ENCODE data around the gene PID1.

Gene PID1

DNA sequence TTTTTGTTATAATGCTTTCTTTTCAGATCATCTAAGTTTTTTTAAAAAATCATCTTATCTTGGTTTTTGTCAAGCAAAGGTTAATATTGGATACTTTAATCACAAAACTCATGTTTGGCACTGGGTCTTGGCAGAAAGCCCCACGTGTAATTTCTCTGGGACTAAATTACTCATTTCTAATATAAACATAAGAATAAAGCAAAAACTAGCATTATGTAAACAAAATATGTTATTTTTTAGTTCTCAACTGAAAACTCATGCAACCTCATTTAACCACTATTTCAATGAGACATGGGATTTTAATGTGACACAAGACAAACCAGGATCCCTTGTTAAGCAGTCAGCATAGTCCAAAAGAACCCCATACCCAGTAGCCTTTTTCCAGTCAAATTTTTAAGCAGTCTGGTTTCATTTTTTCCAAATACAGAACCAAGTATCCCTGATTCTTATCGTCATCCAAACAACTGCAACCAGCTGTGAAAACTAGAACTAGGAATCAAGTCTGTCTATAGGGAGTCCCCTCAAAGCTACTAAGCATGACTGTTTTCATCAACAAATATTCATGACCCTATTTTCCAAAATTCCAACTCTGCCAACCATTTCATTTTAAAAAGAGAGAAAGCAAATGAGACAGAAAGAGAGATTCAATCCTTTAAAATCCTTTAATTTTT lies 27.1 kb downstream of the PID1 start:
- TF ChIP-seq CTCF (IDR thresholded peaks at IDR 0.05; ENCODE audit: low read depth, low read length, missing control alignments), result no peak

GRCh38 chr2:229240984-229241491 lies 30.0 kb downstream of the PID1 start:
- in situ Hi-C loops (cut with HindIII; ENCODE audit: low sequenced_read_pairs), result no loop called here
- no peak for DNase-seq (ENCODE audit: low read depth)
- no peak overlapping the region for H3K4me3 ChIP-seq (ENCODE audit: low read depth, low read length)
- no peak for TF ChIP-seq CTCF (IDR thresholded peaks at IDR 0.05; ENCODE audit: low read depth, low read length, missing control alignments)

More for the DNA sequence above, 27.1 kb downstream of the PID1 start:
- in situ Hi-C loops (cut with HindIII; ENCODE audit: low sequenced_read_pairs), result no loop called here
- H3K4me3 ChIP-seq (ENCODE audit: low read depth, low read length), result no peak overlapping the region
- no peak for DNase-seq (ENCODE audit: low read depth)

DNA sequence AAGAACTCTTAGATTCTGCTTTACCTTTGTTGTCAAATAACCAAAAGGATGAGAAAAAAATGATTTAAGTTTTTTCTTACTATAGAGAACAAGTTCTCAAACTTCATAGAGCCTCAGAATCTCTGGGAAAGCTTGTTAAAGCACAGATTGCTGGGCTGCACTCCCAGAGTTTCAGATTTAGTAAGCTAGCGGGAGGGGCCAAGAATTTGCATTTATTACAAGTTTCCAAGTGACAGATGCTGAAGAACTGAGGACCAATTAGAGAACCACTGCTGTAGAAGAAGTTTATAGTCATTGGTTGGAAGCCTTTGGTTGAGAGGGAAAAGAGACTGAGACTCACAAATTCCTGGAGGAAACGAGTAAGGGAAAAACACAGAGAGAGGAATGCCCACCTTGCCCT lies 32.1 kb downstream of the PID1 start:
- TF ChIP-seq CTCF (IDR thresholded peaks at IDR 0.05; ENCODE audit: low read depth, low read length, missing control alignments), result no peak
- in situ Hi-C loops (cut with HindIII; ENCODE audit: low sequenced_read_pairs), result no loop called here
- no peak for DNase-seq (ENCODE audit: low read depth)
- no peak overlapping the region for H3K4me3 ChIP-seq (ENCODE audit: low read depth, low read length)

DNA sequence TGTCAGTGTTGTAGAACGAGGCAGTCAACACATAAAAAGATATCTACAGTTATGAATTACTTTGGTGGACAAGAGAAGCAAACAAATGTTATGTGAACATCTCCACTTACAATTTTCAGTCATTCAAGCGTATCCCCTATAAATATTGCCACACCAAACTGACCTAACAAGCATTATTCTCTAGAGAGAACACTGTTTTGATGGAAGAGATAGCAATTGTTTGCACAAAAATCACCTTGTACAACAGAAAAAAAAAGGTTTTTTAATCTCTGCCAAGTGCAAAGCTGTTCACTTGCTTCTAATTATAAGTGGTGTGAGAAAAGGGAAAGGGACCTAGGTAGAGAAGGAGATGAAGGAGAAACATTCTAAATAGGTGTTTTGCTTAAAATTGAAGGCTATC lies 33.8 kb downstream of the PID1 start:
- in situ Hi-C loops (cut with HindIII; ENCODE audit: low sequenced_read_pairs), result no loop called here
- DNase-seq (ENCODE audit: low read depth), result no peak
- no peak overlapping the region for H3K4me3 ChIP-seq (ENCODE audit: low read depth, low read length)
- no peak for TF ChIP-seq CTCF (IDR thresholded peaks at IDR 0.05; ENCODE audit: low read depth, low read length, missing control alignments)

DNA sequence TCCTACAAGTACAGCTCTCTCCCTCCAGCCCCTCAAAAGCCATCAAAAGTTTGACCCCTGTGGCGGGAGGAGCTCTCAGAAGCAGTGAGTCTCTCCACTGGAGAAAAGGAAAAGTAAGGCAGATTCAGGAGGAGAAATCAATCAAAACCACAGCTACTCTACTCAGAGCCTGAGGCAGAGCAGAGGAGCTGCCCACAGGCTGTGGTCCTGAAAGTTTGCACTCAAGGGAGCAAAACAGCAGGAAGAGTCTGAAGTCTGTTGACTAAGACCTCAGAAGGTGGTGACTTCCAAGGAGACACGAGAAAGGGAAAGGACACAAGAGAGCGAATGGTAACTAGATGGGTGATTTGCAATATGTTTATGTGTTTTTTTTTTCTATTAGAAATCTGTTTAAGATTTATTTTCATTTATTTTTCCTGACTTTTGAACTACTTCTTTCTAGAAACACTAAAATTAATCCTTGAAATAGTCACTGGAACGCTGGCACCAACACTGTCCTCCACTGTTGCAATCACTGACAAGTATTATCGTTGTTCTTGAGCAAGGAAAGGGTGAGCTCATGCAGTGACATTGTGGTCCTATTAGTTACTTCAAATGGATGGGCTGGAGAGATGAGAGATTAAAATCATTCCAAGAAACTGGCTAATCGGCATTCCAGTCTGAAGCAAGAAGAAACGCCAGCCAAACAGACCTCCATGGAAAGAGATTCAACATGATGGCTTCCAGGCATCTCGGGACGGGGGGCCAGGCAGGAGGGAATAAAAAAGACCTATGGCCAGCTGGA lies 35.8 kb downstream of the PID1 start:
- DNase-seq (ENCODE audit: low read depth), result no peak
- H3K4me3 ChIP-seq (ENCODE audit: low read depth, low read length), result no peak overlapping the region
- no peak for TF ChIP-seq CTCF (IDR thresholded peaks at IDR 0.05; ENCODE audit: low read depth, low read length, missing control alignments)
- in situ Hi-C loops (cut with HindIII; ENCODE audit: low sequenced_read_pairs), result no loop called here

DNA sequence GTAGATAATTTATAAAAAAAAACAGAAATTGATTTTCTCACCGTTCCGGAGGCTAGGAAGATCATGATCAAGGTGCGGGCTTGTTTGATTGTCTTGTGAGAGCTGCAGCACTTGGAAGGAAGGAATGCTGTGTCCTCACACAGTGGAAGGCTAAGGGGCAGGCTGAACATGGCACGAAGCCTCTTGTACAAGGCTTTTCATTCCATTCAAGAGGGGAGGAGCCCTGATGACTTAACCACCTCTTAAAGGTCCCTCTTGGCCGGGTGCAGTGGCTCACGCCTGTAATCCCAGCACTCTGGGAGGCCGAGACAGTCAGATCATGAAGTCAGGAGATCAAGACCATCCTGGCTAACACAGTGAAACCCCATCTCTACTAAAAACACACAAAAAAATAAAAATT lies 39.2 kb downstream of the PID1 start:
- in situ Hi-C loops (cut with HindIII; ENCODE audit: low sequenced_read_pairs), result no loop called here
- no peak for TF ChIP-seq CTCF (IDR thresholded peaks at IDR 0.05; ENCODE audit: low read depth, low read length, missing control alignments)
- no peak overlapping the region for H3K4me3 ChIP-seq (ENCODE audit: low read depth, low read length)
- DNase-seq (ENCODE audit: low read depth), result no peak

All from astrocyte of the cerebellum (primary cell).